HFFc6 (cell line): ENCODE results near the gene NUTM1. TPM values are rescaled to one million over a fixed set of nuclear protein-coding genes. Genes with fewer than 3 reads are reported as not detected.

Source experiments
- DNase-seq: peaks from one replicate; pipeline ENCODE4 v3.0.0-alpha.2; 2018
- H3K27ac Mint-ChIP-seq: 2 replicates; pipeline ENCODE4 v1.8.0; 2020; ENCODE audit warnings: mild to moderate bottlenecking, mixed read lengths
- H3K27me3 Mint-ChIP-seq: 2 replicates; pipeline ENCODE4 v1.8.0; 2021; ENCODE audit warnings: mild to moderate bottlenecking, moderate library complexity, mixed read lengths; ENCODE audit not compliant: insufficient read depth
- H3K36me3 Mint-ChIP-seq: 2 replicates; pipeline ENCODE4 v1.8.0; 2021; ENCODE audit warnings: low read depth, mixed read lengths
- H3K4me1 Mint-ChIP-seq: 2 replicates; pipeline ENCODE4 v1.8.0; 2020; ENCODE audit warnings: low read depth, mixed read lengths
- H3K4me3 Mint-ChIP-seq: 2 replicates; pipeline ENCODE4 v1.8.0; 2020; ENCODE audit warnings: mild to moderate bottlenecking, moderate library complexity, mixed read lengths
- H3K9me3 Mint-ChIP-seq: 2 replicates; pipeline ENCODE4 v1.8.0; 2020; ENCODE audit warnings: mild to moderate bottlenecking, mixed read lengths
- total RNA-seq, 6 experiments: library from RNA; stranded (reverse); fragmentation: NEBNext Ultra II Directional; extraction: Animal tissue kit (Norgen Biotek cat#: 25700); gene quantifications; 2 replicates in 1 of 6; 3 replicates in 5 of 6; pipeline ENCODE4 v1.2.3, GENCODE V29; 2021
- TF ChIP-seq, protein P1 (sequence below): fragments of 200-600 bp; sonication (generic); IDR thresholded peaks from 2 replicates; pipeline ENCODE4 v1.5.0; 2021; ENCODE audit warnings: antibody characterized with exemption, mild to moderate bottlenecking

NUTM1 gene
- total RNA-seq, 6 experiments from 2014 or later: not detected

GRCh38 chr15:34325368-34325767 lies 17.7 kb upstream of the NUTM1 start:
- no peaks in the 10 kb centered on the region for H3K9me3 Mint-ChIP-seq
- no peak overlapping the region for H3K4me3 Mint-ChIP-seq
- TF ChIP-seq, protein P1, sequence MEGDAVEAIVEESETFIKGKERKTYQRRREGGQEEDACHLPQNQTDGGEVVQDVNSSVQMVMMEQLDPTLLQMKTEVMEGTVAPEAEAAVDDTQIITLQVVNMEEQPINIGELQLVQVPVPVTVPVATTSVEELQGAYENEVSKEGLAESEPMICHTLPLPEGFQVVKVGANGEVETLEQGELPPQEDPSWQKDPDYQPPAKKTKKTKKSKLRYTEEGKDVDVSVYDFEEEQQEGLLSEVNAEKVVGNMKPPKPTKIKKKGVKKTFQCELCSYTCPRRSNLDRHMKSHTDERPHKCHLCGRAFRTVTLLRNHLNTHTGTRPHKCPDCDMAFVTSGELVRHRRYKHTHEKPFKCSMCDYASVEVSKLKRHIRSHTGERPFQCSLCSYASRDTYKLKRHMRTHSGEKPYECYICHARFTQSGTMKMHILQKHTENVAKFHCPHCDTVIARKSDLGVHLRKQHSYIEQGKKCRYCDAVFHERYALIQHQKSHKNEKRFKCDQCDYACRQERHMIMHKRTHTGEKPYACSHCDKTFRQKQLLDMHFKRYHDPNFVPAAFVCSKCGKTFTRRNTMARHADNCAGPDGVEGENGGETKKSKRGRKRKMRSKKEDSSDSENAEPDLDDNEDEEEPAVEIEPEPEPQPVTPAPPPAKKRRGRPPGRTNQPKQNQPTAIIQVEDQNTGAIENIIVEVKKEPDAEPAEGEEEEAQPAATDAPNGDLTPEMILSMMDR: no peak
- no peaks in the 10 kb centered on the region for H3K36me3 Mint-ChIP-seq
- no peaks in the 10 kb centered on the region for H3K27me3 Mint-ChIP-seq
- DNase-seq: no peak
- H3K27ac Mint-ChIP-seq: no peak overlapping the region
- H3K4me1 Mint-ChIP-seq: no peaks in the 10 kb centered on the region

DNA sequence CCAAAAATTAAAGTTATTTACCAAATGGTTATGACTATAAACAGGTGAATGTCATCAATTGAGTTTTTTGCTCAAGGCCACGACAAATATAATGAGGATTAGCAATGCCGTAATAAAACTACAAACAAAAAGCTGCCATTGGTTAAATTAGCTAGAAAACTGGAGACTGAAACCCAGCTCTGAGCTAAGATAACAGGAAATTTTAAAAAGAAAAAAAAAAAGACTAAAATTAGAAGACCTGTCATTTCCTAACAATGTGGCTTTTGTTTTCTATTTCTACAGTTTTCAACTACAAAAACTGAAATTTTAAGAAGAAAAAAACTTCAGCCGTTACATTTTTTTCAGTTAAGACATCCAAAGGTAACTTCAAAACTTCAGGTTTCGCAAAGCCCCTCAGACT lies 15.2 kb upstream of the NUTM1 start:
- TF ChIP-seq, protein P1: no peak
- H3K4me3 Mint-ChIP-seq: no peak overlapping the region
- no peaks in the 10 kb centered on the region for H3K9me3 Mint-ChIP-seq
- no peak overlapping the region for H3K27ac Mint-ChIP-seq
- H3K4me1 Mint-ChIP-seq: no peaks in the 10 kb centered on the region
- no peaks in the 10 kb centered on the region for H3K36me3 Mint-ChIP-seq
- no peak for DNase-seq
- no peaks in the 10 kb centered on the region for H3K27me3 Mint-ChIP-seq

- Mint-ChIP-seq H3K36me3 (no peaks in the 10 kb centered on the region), H3K27ac (no peak overlapping the region), H3K9me3 (no peaks in the 10 kb centered on the region), H3K4me3 (no peak overlapping the region), H3K4me1 (peaks cover 3% of the 10 kb centered on the region), H3K27me3 (no peaks in the 10 kb centered on the region)
- DNase-seq: no peak
- TF ChIP-seq, protein P1: no peak
Measured at GRCh38 chr15:34329006-34329405, 14.1 kb upstream of the NUTM1 start.

GRCh38 chr15:34330279-34330678 lies 12.8 kb upstream of the NUTM1 start:
- Mint-ChIP-seq H3K4me3 (no peak overlapping the region), H3K27ac (no peak overlapping the region), H3K9me3 (no peaks in the 10 kb centered on the region), H3K27me3 (no peaks in the 10 kb centered on the region), H3K36me3 (no peaks in the 10 kb centered on the region), H3K4me1 (peaks cover 16% of the 10 kb centered on the region)
- DNase-seq: no peak
- TF ChIP-seq, protein P1: no peak

DNA sequence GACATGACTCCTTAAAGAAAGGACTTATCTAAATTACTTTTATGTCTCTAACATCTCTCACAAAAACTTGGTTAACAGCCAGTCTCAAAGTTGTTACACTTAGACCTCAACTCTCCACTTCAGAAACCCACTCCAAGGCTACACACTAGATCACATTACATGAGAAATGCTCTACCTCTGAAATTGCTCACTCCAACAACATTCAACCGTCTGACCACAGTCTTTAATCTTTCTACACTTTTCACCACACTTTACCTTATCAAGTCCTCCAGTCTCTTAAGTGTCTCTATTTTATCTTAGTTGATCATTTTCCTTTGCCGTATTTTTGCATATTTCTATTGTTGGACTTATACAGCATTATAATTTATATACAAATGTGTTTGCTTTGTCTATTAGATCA lies 11.3 kb upstream of the NUTM1 start:
- TF ChIP-seq, protein P1: no peak
- Mint-ChIP-seq H3K4me3 (no peak overlapping the region), H3K27ac (no peak overlapping the region), H3K36me3 (no peaks in the 10 kb centered on the region), H3K9me3 (no peaks in the 10 kb centered on the region), H3K27me3 (no peaks in the 10 kb centered on the region), H3K4me1 (peaks cover 30% of the 10 kb centered on the region)
- DNase-seq: no peak

DNA sequence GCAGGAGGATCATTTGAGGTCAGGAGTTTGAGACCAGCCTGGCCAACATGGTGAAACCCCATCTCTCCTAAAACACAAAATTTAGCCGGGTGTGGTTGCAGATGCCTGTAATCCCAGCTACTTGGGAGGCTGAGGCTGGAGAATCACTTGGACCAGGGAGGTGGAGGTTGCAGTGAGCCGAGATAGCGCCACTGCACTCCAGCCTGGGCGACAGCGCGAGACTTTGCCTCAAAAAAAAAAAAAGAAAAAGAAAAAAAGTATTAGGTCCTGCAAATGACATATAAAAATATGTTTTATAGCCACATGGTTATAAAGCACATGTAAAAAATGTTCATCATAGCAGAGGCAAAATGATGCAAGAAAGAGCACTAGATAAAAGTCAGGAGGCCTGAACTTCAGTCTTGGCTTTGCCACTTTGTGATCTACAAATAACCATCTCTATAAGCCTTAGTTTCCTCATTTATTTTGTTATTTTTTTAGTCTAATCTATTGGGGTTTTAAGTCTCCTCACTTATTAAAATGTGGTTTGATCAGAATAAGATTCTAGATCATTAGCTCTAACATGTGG lies 10.5 kb upstream of the NUTM1 start:
- DNase-seq: no peak
- Mint-ChIP-seq H3K27me3 (no peaks in the 10 kb centered on the region), H3K4me3 (no peak overlapping the region), H3K4me1 (peaks cover 34% of the 10 kb centered on the region), H3K36me3 (no peaks in the 10 kb centered on the region), H3K9me3 (no peaks in the 10 kb centered on the region), H3K27ac (no peak overlapping the region)
- TF ChIP-seq, protein P1: no peak
